GM12878 (cell line): ENCODE measurements around the gene NPEPPS. TPM values are rescaled to one million over a fixed set of nuclear protein-coding genes. Genes with fewer than 3 reads are reported as not detected.
A peak's percentile ranks its signal among the peaks of the same experiment; 100 is the strongest.

Source experiments
- ATAC-seq: fragments of 200-7000 bp; cut with Tn5 transposase; 3 replicates; pipeline ENCODE4 v1.9.1; 2020; ENCODE audit warnings: mild to moderate bottlenecking, moderate library complexity
- BruUV-seq: library from RNA; stranded (reverse); fragments of 400-500 nt; replicated peaks from 2 replicates; lab custom pipeline; 2021; lab: Mats Ljungman, UMichigan
- CTCF ChIA-PET: fragments of 300-600 bp; sonication (Branson Sonifier 250); formaldehyde crosslinking; extraction: SDS; loops from one replicate; lab custom pipeline; 2021; ENCODE audit warnings: inconsistent platforms; lab: Yijun Ruan, JAX
- POLR2A ChIA-PET: fragments of 350-600 bp; formaldehyde crosslinking; extraction: SDS; loops from one replicate; lab custom pipeline; 2021; ENCODE audit warnings: inconsistent platforms; lab: Charles Lee
- RAD21 ChIA-PET: fragments of 300-600 bp; sonication (Branson Sonifier 250); formaldehyde crosslinking; loops from one replicate; lab custom pipeline; 2023; ENCODE audit warnings: antibody characterized with exemption; ENCODE audit not compliant: unreplicated experiment; lab: Charles Lee
- SMC1A ChIA-PET: fragments of 300-600 bp; sonication (Branson Sonifier 250); formaldehyde crosslinking; loops from one replicate; lab custom pipeline; 2023; ENCODE audit not compliant: unreplicated experiment, uncharacterized antibody; lab: Charles Lee
- DNase-seq: peaks from one replicate; pipeline ENCODE4 v3.0.0-alpha.2; 2011; ENCODE audit warnings: low read depth, low spot score
- FAIRE-seq: peaks from 3 replicates; lab custom pipeline; 2011; peaks lifted over from hg19 to GRCh38; lab: Jason Lieb, UNC
- H2AFZ ChIP-seq: 2 replicates; pipeline ENCODE4 v1.6.0; 2011; ENCODE audit warnings: low read depth, low read length, control low read depth; ENCODE audit not compliant: control insufficient read depth
- H3K27ac ChIP-seq: 2 replicates; pipeline ENCODE4 v1.5.1; 2011; ENCODE audit warnings: control low read depth; ENCODE audit not compliant: control insufficient read depth, insufficient read depth
- H3K27me3 ChIP-seq, 2 experiments: replicated peaks in 1 of 2; 2 replicates each; pipeline versions ENCODE4 v1.6.0 to v1.6.1; 2011; ENCODE audit warnings: low read length in 1 of 2; ENCODE audit not compliant: control insufficient read depth in 2 of 2, insufficient read depth in 2 of 2
- H3K36me3 ChIP-seq, 2 experiments: 2 replicates each; pipeline ENCODE4 v1.5.1; 2011; ENCODE audit warnings: low read length in 1 of 2; ENCODE audit not compliant: control insufficient read depth in 2 of 2, insufficient read depth in 2 of 2
- H3K4me1 ChIP-seq: 2 replicates; pipeline ENCODE4 v1.6.1; 2011; ENCODE audit warnings: mild to moderate bottlenecking, low read length, moderate library complexity, mixed read lengths; ENCODE audit not compliant: control insufficient read depth, insufficient read depth
- H3K4me2 ChIP-seq: 2 replicates; pipeline ENCODE4 v1.6.0; 2011; ENCODE audit warnings: control low read depth; ENCODE audit not compliant: control insufficient read depth, insufficient read depth
- H3K4me3 ChIP-seq: fragments of 200-600 bp; sonication (generic); 2 replicates; pipeline ENCODE4 v1.5.1; 2016
- H3K79me2 ChIP-seq: 2 replicates; pipeline ENCODE4 v1.6.0; 2011; ENCODE audit warnings: low read length; ENCODE audit not compliant: control insufficient read depth, insufficient read depth
- H3K9ac ChIP-seq: 2 replicates; pipeline ENCODE4 v1.8.0; 2011; ENCODE audit warnings: low read length, control low read depth, mixed read lengths; ENCODE audit not compliant: control insufficient read depth, insufficient read depth
- H3K9me3 ChIP-seq: replicated peaks from 3 replicates; pipeline ENCODE4 v1.5.1; 2011; ENCODE audit warnings: mild to moderate bottlenecking, low read length; ENCODE audit not compliant: control insufficient read depth, insufficient read depth
- H4K20me1 ChIP-seq: 2 replicates; pipeline ENCODE4 v1.6.0; 2011; ENCODE audit not compliant: control insufficient read depth, insufficient read depth
- CHD1 ChIP-seq: IDR thresholded peaks from 2 replicates; pipeline ENCODE4 v1.6.1; 2012; ENCODE audit warnings: low read depth, low read length, improper control_type of control experiment
- FOXM1 ChIP-seq: IDR thresholded peaks from 2 replicates; pipeline ENCODE4 v1.6.1; 2012; ENCODE audit warnings: low read depth, mild to moderate bottlenecking, inconsistent platforms, low read length, moderate library complexity
- HCFC1 ChIP-seq: fragments of 150-350 bp; IDR thresholded peaks from 2 replicates; pipeline ENCODE4 v1.6.1; 2014; ENCODE audit warnings: low read length
- HSF1 ChIP-seq: fragments of 150-350 bp; IDR thresholded peaks from 2 replicates; pipeline ENCODE4 v1.6.1; 2014; ENCODE audit warnings: mild to moderate bottlenecking, low read depth, low read length
- MEF2A ChIP-seq: IDR thresholded peaks from 2 replicates; pipeline ENCODE4 v1.6.1; 2011; ENCODE audit warnings: low read depth, mild to moderate bottlenecking, low read length, moderate library complexity; ENCODE audit not compliant: insufficient read depth
- NFXL1 ChIP-seq: fragments of 450-650 bp; IDR thresholded peaks from 2 replicates; pipeline ENCODE4 v1.6.1; 2017; ENCODE audit warnings: antibody characterized with exemption, mild to moderate bottlenecking, borderline replicate concordance
- NR2F1 ChIP-seq: fragments of 450-650 bp; conservative IDR thresholded peaks from 2 replicates; pipeline ENCODE4 v1.6.1; 2017; ENCODE audit warnings: mild to moderate bottlenecking
- RELB ChIP-seq: fragments of 450-650 bp; IDR thresholded peaks from 2 replicates; pipeline ENCODE4 v1.6.1; 2017; ENCODE audit warnings: low read depth, mild to moderate bottlenecking, moderate library complexity
- REST ChIP-seq: IDR thresholded peaks from 2 replicates; pipeline ENCODE4 v1.6.1; 2012; ENCODE audit warnings: mild to moderate bottlenecking, low read depth, low read length
- STAT3 ChIP-seq: IDR thresholded peaks from 2 replicates; pipeline ENCODE4 v1.6.1; 2011; ENCODE audit warnings: low read depth, low read length, improper control_type of control experiment
- YY1 ChIP-seq: IDR thresholded peaks from 2 replicates; pipeline ENCODE4 v1.6.1; 2011; ENCODE audit warnings: low read depth, mild to moderate bottlenecking, low read length
- WGBS: methylation state at CpG from one replicate; pipeline ENCODE4 v1.1.6; 2016; ENCODE audit warnings: low lambda C conversion rate; ENCODE audit not compliant: insufficient replicate concordance, insufficient coverage; ENCODE audit errors: missing lambda C conversion rate; 5-methylcytosine and 5-hydroxymethylcytosine counted together
- in situ Hi-C: fragments of 300-500 bp; cut with MboI; formaldehyde crosslinking; loops from 9 replicates; pipeline ENCODE4 v1.14.3; 2018; ENCODE audit warnings: mixed read lengths
- intact Hi-C: fragments of 100-400 bp; cut with micrococcal nuclease; formaldehyde crosslinking; loops from one replicate; pipeline ENCODE4 v1.14.2; 2022; ENCODE audit not compliant: unreplicated experiment
- polyA plus RNA-seq, 11 experiments: library from polyadenylated mRNA; depleted of rRNA in 4 of 11; unstranded in 6 of 11; stranded (reverse) in 5 of 11; fragments of >200 nt; fragmentation: Nextera tagmentation in 4 of 11; fragmentation: Illumina TruSeq in 1 of 11; extraction: Ambion mirVana in 4 of 11; extraction: Trizol in 1 of 11; gene quantifications; 1 replicate in 1 of 11; 2 replicates in 10 of 11; pipeline versions ENCODE4 v1.2.1 to v1.2.3, GENCODE V29; 2011 to 2016; ENCODE audit warnings: inconsistent platforms in 2 of 11, missing spikeins in 2 of 11, low read depth in 1 of 11
- total RNA-seq, 4 experiments: library from RNA; depleted of rRNA in 3 of 4; stranded (reverse); fragments of >200 nt in 3 of 4; fragmentation: Illumina TruSeq in 1 of 4; extraction: Trizol in 1 of 4; gene quantifications; 2 replicates each; pipeline versions ENCODE4 v1.2.1 to v1.2.3, GENCODE V29; 2013 to 2021
- TF ChIP-seq, protein P1 (sequence below): fragments of 450-650 bp; IDR thresholded peaks from 2 replicates; pipeline ENCODE4 v1.6.1; 2017; ENCODE audit warnings: borderline replicate concordance
- TF ChIP-seq, protein P2 (sequence below): fragments of 450-650 bp; IDR thresholded peaks from 2 replicates; pipeline ENCODE4 v1.6.1; 2017; ENCODE audit warnings: mild to moderate bottlenecking, low read depth, inconsistent platforms; ENCODE audit not compliant: poor library complexity, severe bottlenecking
- TF ChIP-seq, protein P3 (sequence below): IDR thresholded peaks from 2 replicates; pipeline ENCODE4 v1.6.1; 2011; ENCODE audit warnings: low read depth, mild to moderate bottlenecking, low read length, moderate library complexity, borderline replicate concordance; ENCODE audit errors: extremely low read depth

NPEPPS gene
- total and polyA plus RNA-seq, 10 of the 15 experiments (the other 5 are each of a cell fraction or from before 2014, with no cell fraction given) = 25.8 to 214 (median 64.6) TPM

GRCh38 chr17:47607481-47607880 lies 76.6 kb downstream of the NPEPPS start:
- peaks cover 2 to 25% of the 10 kb centered on the region in 2 experiments for H3K36me3 ChIP-seq
- TF ChIP-seq STAT3 (no peak), NFXL1 (no peak), CHD1 (no peak), RELB (no peak), NR2F1 (no peak), MEF2A (no peak), FOXM1 (no peak), REST (no peak), HSF1 (no peak), YY1 (no peak), HCFC1 (no peak)
- TF ChIP-seq, protein P1, sequence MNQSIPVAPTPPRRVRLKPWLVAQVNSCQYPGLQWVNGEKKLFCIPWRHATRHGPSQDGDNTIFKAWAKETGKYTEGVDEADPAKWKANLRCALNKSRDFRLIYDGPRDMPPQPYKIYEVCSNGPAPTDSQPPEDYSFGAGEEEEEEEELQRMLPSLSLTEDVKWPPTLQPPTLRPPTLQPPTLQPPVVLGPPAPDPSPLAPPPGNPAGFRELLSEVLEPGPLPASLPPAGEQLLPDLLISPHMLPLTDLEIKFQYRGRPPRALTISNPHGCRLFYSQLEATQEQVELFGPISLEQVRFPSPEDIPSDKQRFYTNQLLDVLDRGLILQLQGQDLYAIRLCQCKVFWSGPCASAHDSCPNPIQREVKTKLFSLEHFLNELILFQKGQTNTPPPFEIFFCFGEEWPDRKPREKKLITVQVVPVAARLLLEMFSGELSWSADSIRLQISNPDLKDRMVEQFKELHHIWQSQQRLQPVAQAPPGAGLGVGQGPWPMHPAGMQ = no peak
- TF ChIP-seq, protein P2, sequence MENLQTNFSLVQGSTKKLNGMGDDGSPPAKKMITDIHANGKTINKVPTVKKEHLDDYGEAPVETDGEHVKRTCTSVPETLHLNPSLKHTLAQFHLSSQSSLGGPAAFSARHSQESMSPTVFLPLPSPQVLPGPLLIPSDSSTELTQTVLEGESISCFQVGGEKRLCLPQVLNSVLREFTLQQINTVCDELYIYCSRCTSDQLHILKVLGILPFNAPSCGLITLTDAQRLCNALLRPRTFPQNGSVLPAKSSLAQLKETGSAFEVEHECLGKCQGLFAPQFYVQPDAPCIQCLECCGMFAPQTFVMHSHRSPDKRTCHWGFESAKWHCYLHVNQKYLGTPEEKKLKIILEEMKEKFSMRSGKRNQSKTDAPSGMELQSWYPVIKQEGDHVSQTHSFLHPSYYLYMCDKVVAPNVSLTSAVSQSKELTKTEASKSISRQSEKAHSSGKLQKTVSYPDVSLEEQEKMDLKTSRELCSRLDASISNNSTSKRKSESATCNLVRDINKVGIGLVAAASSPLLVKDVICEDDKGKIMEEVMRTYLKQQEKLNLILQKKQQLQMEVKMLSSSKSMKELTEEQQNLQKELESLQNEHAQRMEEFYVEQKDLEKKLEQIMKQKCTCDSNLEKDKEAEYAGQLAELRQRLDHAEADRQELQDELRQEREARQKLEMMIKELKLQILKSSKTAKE = no peak
- TF ChIP-seq, protein P3, sequence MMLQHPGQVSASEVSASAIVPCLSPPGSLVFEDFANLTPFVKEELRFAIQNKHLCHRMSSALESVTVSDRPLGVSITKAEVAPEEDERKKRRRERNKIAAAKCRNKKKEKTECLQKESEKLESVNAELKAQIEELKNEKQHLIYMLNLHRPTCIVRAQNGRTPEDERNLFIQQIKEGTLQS = no peak

More at GRCh38 chr17:47607481-47607880, 76.6 kb downstream of the NPEPPS start:
- Histone ChIP-seq H3K4me1 (no peaks in the 10 kb centered on the region), H4K20me1 (no peaks in the 10 kb centered on the region), H3K79me2 (no peaks in the 10 kb centered on the region), H3K4me3 (no peak overlapping the region), H3K9me3 (no peaks in the 10 kb centered on the region), H3K4me2 (no peak overlapping the region), H3K9ac (no peak overlapping the region), H3K27ac (no peak overlapping the region), H3K27me3 (no peaks in the 10 kb centered on the region; a peak in 1 of 4 replicates), H2AFZ (no peak overlapping the region)
- CTCF ChIA-PET = no interaction called here
- POLR2A ChIA-PET = no interaction called here
- SMC1A ChIA-PET = no interaction called here
- DNase-seq = no peak
- 83% methylated on average over 3 of the region's 3 CpGs for WGBS
- BruUV-seq = TSS peak; percentile 43
- in situ Hi-C loops = no loop called here
- no peak for ATAC-seq
- intact Hi-C loops = no loop called here
- FAIRE-seq = no peak
- RAD21 ChIA-PET = no interaction called here
